GM19328 (cell line): ENCODE data around the gene GGCT.

ENCODE experiments used
- ATAC-seq: cut with Tn5 transposase; IDR thresholded peaks from one replicate; pipeline ENCODE4 v1.9.1; 2021; ENCODE audit warnings: mild to moderate bottlenecking, moderate library complexity; ENCODE audit not compliant: unreplicated experiment

The GGCT gene

GRCh38 chr7:30465046-30465810 lies 39.4 kb downstream of the GGCT start:
- no peak for ATAC-seq

- ATAC-seq = no peak
These were observed 40.4 kb downstream of the GGCT start for GRCh38 chr7:30464231-30464671.

- ATAC-seq = no peak
These were observed 41.1 kb downstream of the GGCT start for GRCh38 chr7:30463405-30464145.

GRCh38 chr7:30462179-30462578 lies 42.5 kb downstream of the GGCT start:
- ATAC-seq = no peak

GRCh38 chr7:30460246-30460633 lies 44.4 kb downstream of the GGCT start:
- no peak for ATAC-seq

- ATAC-seq = no peak
These were observed 44.9 kb downstream of the GGCT start for GRCh38 chr7:30459591-30460245.

- no peak for ATAC-seq
These were observed 46.3 kb downstream of the GGCT start for GRCh38 chr7:30458311-30458710.

- ATAC-seq = no peak
These were observed 50.7 kb downstream of the GGCT start for GRCh38 chr7:30453921-30454320.

- no peak for ATAC-seq
These were observed 51.6 kb downstream of the GGCT start for GRCh38 chr7:30453016-30453415.

GRCh38 chr7:30452280-30452930 lies 52.2 kb downstream of the GGCT start:
- ATAC-seq = no peak

GRCh38 chr7:30451539-30452279 lies 52.9 kb downstream of the GGCT start:
- no peak for ATAC-seq

GRCh38 chr7:30450983-30451497 lies 53.6 kb downstream of the GGCT start:
- no peak for ATAC-seq

GRCh38 chr7:30450240-30450982 lies 54.2 kb downstream of the GGCT start:
- no peak for ATAC-seq

GRCh38 chr7:30448461-30449189 lies 56.0 kb downstream of the GGCT start:
- ATAC-seq = no peak

- no peak for ATAC-seq
These were observed 57.2 kb downstream of the GGCT start for GRCh38 chr7:30447466-30447865.
